ENCODE measurements around the gene STPG4. TPM values are rescaled to one million over a fixed set of nuclear protein-coding genes. Genes with fewer than 3 reads are reported as not detected.
"Not testable (repeated sequence)": the region's sequence is repeated elsewhere in the genome, so short reads cannot be mapped to it uniquely, and the experiment has no call there.

Gene STPG4
- total RNA-seq, 2 donors from 2014 or later, result 0.29 TPM; not detected in 1

DNA sequence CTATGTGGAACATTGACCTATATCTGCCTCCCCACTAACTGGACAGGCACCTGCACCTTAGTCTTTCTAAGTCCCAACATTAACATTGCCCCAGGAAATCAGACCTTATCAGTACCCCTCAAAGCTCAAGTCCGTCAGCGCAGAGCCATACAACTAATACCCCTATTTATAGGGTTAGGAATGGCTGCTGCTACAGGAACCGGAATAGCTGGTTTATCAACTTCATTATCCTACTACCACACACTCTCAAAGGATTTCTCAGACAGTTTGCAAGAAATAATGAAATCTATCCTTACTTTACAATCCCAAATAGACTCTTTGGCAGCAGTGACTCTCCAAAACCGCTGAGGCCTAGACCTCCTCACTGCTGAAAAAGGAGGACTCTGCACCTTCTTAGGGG is 48.9 kb downstream of the STPG4 start:
- ATAC-seq; H3K4me3 Mint-ChIP-seq; H3K9me3 Mint-ChIP-seq; H3K36me3 Mint-ChIP-seq; DNase-seq (ENCODE audit: low spot score); H3K4me1 Mint-ChIP-seq (ENCODE audit: low read depth in 2 of 2); H3K27me3 Mint-ChIP-seq: not testable (repeated sequence)
- peak overlapping the region in 1 of 2 donors; percentile 4 for H3K27ac Mint-ChIP-seq

DNA sequence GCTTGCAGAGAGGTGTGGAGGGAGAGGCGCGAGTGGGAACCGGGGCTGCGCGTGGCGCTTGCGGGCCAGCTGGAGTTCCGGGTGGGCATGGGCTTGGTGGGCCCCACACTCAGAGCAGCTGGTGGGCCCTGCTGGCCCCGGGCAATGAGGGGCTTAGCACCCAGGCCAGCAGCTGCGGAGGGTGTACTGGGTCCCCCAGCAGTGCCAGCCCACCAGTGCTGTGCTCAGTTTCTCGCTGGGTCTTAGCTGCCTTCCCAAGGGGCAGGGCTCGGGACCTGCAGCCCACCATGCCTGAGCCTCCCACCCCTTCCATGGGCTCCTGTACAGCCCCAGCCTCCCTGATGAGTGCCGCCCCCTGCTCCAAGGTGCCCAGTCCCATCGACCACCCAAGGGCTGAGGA is 55.4 kb downstream of the STPG4 start:
- not testable (repeated sequence) for H3K36me3 Mint-ChIP-seq; H3K4me3 Mint-ChIP-seq; H3K27me3 Mint-ChIP-seq; H3K27ac Mint-ChIP-seq; H3K9me3 Mint-ChIP-seq; DNase-seq (ENCODE audit: low spot score); H3K4me1 Mint-ChIP-seq (ENCODE audit: low read depth in 2 of 2); ATAC-seq

DNA sequence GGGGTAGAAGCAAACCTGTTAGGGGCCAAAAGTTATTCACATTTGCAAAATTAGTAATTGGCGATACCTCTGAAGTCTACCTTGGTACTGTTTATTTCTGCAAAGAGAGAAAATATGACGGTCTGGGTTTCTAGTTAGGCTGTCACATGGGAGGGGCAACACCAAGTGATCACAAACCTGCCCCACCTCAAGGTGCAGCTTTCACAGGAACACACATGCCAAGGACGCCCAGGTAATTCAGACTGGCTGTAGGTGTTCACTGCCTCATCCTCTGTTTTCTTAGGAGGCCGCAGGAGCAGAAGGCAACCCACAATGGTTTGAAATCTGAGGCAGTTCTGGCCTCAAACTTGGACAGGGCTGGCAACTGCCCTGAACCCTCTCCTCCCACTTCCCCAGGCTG is 56.2 kb downstream of the STPG4 start:
- no peaks in the 10 kb centered on the region for H3K36me3 Mint-ChIP-seq
- H3K27me3 Mint-ChIP-seq, result no peaks in the 10 kb centered on the region
- ATAC-seq, result peak in 1 of 2 donors; percentile 11
- DNase-seq (ENCODE audit: low spot score), result no peak
- no peak overlapping the region for H3K4me3 Mint-ChIP-seq
- H3K9me3 Mint-ChIP-seq, result no peaks in the 10 kb centered on the region
- no peaks in the 10 kb centered on the region for H3K4me1 Mint-ChIP-seq (ENCODE audit: low read depth in 2 of 2)
- no peak overlapping the region for H3K27ac Mint-ChIP-seq

DNA sequence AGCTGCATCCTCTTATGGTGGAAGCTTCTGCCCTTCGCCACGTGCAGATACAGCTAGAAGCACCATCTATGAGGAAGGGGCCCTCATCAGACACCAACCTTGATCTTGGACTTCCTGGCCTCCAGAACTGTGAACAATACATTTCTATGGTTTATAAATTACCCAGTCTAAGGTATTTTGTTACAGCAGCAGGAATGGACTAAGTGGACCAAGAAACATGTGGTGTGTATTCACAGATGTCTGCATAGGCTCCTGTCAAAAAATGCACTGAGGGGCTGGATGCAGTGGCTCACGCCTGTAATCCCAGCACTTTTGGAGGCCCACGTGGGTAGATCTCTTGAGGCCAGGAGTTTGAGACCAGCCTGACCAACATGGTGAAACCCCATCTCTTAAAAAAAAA is 57.5 kb downstream of the STPG4 start:
- no peak overlapping the region for H3K27ac Mint-ChIP-seq
- H3K4me3 Mint-ChIP-seq, result no peak overlapping the region
- DNase-seq (ENCODE audit: low spot score) (no peak), ATAC-seq (no peak)
- no peaks in the 10 kb centered on the region for H3K9me3 Mint-ChIP-seq
- H3K36me3 Mint-ChIP-seq, result no peaks in the 10 kb centered on the region
- no peaks in the 10 kb centered on the region for H3K27me3 Mint-ChIP-seq
- H3K4me1 Mint-ChIP-seq (ENCODE audit: low read depth in 2 of 2), result no peaks in the 10 kb centered on the region

DNA sequence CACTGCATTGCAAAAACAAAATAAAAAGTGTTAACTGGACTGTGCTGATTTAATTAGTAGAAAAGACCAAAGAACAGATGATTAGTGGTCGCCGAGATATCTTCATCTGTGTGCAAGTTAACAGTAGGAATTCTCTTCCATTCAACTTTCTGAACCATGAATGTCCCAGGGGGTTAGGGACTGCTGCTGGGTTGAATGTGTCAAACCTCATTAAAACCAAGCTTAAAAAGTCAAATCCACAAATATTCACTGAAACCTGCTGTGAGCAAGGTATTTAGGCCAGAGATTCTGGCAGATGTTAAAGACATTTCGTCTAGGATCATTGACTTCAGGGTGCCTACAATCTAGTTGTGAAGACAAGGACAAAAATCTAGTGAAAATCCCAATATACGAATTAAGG is 58.7 kb downstream of the STPG4 start:
- no peaks in the 10 kb centered on the region for H3K4me1 Mint-ChIP-seq (ENCODE audit: low read depth in 2 of 2)
- no peak overlapping the region for H3K27ac Mint-ChIP-seq
- no peaks in the 10 kb centered on the region for H3K9me3 Mint-ChIP-seq
- no peak overlapping the region for H3K4me3 Mint-ChIP-seq
- no peak for DNase-seq (ENCODE audit: low spot score)
- no peak for ATAC-seq
- no peaks in the 10 kb centered on the region for H3K36me3 Mint-ChIP-seq
- no peaks in the 10 kb centered on the region for H3K27me3 Mint-ChIP-seq

DNA sequence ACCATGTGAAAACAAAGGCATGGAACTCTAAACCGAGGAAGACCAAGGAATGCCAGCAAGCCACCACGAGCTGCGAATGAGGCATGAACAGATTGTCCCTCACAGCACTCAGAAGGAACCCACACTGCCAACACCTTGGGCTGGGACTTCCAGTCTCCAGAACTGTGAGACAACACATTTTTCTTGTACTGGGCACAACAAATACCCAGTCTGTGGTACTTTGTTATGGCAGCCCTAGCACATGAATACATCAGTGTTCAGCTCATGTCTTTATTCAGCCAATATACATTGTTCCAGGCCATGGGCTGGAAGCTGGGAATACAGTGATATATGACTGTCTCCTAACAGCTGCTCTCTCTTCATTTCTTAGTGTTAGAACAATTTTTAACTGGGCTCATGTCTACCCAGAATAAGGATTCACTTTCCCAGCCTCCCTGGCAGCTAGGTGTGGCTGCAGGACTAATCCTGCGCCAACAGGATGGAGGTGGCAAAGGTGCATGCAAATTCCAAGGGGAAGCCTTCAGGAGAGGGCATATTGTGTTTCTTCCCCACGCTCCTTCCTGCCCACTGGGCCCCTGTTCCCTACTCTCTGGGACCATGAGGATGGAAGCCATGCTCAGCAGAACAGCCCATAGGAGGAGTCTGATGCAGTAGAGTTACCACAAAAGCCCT is 59.6 kb downstream of the STPG4 start:
- H3K27me3 Mint-ChIP-seq, result peaks cover 0 to 3% of the 10 kb centered on the region in 2 donors
- ATAC-seq (no peak), DNase-seq (ENCODE audit: low spot score) (no peak)
- no peaks in the 10 kb centered on the region for H3K9me3 Mint-ChIP-seq
- H3K36me3 Mint-ChIP-seq, result no peaks in the 10 kb centered on the region
- H3K4me1 Mint-ChIP-seq (ENCODE audit: low read depth in 2 of 2), result no peaks in the 10 kb centered on the region
- no peak overlapping the region for H3K27ac Mint-ChIP-seq
- H3K4me3 Mint-ChIP-seq, result no peak overlapping the region

DNA sequence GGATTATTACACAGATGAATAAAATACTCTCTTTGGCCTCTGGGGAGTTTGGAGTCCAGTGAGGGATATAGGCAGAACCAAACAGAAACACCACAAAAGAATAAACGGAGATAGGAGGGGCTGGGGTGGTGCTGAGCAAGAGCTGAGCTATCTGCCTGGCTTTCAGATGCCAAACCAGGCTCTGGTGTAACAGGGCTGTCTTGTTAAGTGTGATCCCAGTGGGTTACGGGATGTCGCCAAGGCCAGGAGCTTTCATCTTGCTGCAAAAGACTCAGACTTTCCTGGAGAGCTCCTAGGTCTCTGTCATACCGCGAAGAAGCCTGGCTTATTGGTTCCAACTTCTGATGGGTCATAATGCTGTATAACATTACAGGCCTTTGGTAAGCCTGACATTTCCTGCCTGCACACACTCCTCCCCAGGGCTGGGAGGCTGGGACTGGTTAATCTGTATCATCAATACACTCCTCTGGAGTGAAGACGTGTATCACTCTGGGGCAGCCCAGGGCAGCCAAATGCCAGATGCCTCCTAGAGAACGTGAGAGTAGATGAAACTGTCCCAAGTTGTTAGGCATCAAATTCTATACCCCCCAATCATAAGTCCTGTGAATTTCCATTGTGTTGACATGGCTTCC is 60.5 kb downstream of the STPG4 start:
- Mint-ChIP-seq H3K27me3 (peaks cover 0 to 3% of the 10 kb centered on the region in 2 donors), H3K4me3 (no peak overlapping the region)

DNA sequence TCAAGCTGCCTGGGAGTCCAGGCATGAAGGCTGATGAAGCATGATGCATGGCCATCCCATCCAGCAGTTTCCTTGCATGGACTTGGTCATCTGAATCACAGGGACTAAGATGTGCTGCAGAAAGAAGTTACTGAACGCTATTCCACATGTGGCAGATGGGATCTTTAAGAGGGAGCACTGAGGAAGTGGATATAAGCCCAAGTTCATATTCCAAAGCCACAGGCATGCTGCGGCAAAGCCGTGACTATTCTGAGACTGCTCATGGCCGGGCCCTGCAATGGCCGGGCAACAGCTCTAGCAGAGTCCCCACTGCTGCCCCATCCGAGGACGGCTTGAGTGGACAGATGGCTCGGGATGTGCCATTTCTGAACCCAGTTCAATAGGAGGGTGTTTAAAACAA is 61.5 kb downstream of the STPG4 start:
- Mint-ChIP-seq H3K4me1 (ENCODE audit: low read depth in 2 of 2) (no peaks in the 10 kb centered on the region), H3K27ac (no peak overlapping the region), H3K36me3 (no peaks in the 10 kb centered on the region), H3K4me3 (no peak overlapping the region), H3K27me3 (peaks cover 0 to 3% of the 10 kb centered on the region in 2 donors), H3K9me3 (no peaks in the 10 kb centered on the region)
- DNase-seq (ENCODE audit: low spot score) (no peak), ATAC-seq (no peak)

More for the DNA sequence above, 60.5 kb downstream of the STPG4 start:
- Mint-ChIP-seq H3K36me3 (no peaks in the 10 kb centered on the region), H3K4me1 (ENCODE audit: low read depth in 2 of 2) (no peaks in the 10 kb centered on the region), H3K9me3 (no peaks in the 10 kb centered on the region), H3K27ac (no peak overlapping the region)
- DNase-seq (ENCODE audit: low spot score), result no peak
- peak in 1 of 2 donors; percentile 43 for ATAC-seq

DNA sequence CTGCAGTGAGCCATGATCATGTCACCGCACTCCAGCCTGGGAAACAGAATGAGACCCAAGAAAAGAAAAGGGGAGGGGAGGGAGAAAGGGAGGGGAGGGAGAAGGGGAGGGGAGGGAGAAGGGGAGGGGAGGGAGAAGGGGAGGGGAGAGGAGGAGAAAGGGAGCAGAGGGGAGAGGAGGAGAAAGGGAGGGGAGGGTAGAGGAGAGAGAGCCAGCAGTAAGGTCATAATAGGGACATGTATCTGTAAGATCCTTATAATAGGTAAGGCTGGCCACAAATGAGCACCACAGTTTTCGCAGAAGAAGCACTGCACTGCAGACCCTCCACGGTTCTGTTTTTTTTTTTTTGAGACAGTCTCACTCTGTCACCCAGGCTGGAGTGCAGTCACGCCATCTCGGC is 62.6 kb downstream of the STPG4 start:
- H3K9me3 Mint-ChIP-seq, result no peaks in the 10 kb centered on the region
- H3K27me3 Mint-ChIP-seq, result peaks cover 0 to 3% of the 10 kb centered on the region in 2 donors
- H3K36me3 Mint-ChIP-seq, result no peaks in the 10 kb centered on the region
- no peak overlapping the region for H3K4me3 Mint-ChIP-seq
- H3K4me1 Mint-ChIP-seq (ENCODE audit: low read depth in 2 of 2), result no peaks in the 10 kb centered on the region
- H3K27ac Mint-ChIP-seq, result no peak overlapping the region
- ATAC-seq (no peak), DNase-seq (ENCODE audit: low spot score) (no peak)

DNA sequence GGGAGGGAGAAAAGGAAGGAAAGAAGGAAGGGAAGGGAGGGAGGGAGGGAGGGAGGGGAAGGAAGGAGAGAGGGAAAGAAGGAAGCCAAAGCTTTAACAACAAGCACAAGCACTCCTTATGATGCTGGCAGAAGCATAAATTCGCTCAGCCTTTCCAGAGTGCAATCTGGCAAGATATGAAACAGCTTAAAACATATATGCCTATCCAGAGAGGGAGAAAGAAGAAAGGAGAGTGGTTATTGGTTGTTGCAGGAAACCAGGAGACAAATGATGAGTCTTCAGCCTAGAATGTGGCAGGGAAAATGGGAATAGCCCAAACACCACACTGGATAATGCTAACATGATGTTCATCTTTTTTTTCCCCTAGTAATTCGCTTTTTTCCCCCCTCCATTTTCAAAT is 64.0 kb downstream of the STPG4 start:
- no peak for DNase-seq (ENCODE audit: low spot score)
- ATAC-seq, result no peak
- Mint-ChIP-seq H3K36me3 (no peaks in the 10 kb centered on the region), H3K27me3 (peaks cover 0 to 6% of the 10 kb centered on the region in 2 donors), H3K4me1 (ENCODE audit: low read depth in 2 of 2) (peaks cover 0 to 4% of the 10 kb centered on the region in 2 donors), H3K9me3 (no peaks in the 10 kb centered on the region), H3K4me3 (no peak overlapping the region), H3K27ac (no peak overlapping the region)

DNA sequence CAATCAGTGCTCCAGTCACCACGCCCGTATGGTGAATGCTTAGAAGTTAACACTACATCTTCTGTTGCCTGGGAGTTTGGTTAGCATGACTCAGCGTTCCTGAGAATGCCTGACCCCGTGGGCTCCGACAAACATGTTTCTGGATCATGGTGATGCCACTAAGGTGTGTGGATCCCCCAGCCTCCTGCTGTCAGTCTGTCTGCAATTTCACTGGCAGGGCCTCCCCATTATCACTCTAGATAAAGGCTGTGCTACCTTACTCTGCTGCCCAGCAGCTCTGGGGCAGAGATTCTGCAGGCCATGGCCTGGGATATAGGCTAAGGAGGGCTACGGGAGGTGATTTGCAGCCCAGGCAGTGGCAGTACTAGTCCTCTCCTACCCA is 66.0 kb downstream of the STPG4 start:
- no peak overlapping the region for H3K4me3 Mint-ChIP-seq
- no peak overlapping the region for H3K27ac Mint-ChIP-seq

DNA sequence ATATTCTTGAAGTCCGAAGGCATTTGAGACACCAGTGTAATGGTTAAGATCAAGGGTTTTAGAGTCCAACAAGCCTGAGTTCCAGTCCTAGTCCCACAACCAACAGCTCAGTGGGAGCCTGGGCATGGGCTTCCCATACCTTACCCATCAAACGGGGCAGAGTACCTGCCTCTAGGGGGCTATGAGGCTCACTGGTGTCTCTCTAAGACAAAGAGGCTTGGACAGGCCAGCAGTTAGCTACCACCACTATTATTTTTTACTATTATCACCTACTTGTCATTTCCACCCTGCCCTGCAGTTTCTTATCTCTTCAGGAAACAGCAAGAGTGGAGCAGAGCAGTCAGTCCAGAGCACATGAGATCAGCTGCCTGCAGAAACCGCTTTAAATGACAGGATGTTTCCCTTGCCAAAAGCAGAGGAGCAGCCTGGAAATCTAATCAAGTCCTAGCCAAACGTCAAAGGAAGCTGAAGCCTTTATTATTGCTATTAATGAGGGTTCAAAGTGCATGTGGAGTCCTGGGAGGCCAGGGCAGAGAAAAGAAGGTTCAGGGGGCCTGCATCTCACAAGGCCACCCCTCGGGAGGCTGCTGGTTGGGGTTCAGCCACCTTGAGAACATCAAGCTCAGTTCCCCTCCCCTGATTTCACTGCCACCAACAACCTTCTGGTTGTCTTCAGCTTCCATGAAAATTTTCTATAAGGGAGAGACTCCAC is 66.6 kb downstream of the STPG4 start:
- Mint-ChIP-seq H3K36me3 (no peaks in the 10 kb centered on the region), H3K9me3 (no peaks in the 10 kb centered on the region), H3K4me3 (no peak overlapping the region), H3K27me3 (peaks cover 0 to 6% of the 10 kb centered on the region in 2 donors), H3K4me1 (ENCODE audit: low read depth in 2 of 2) (peaks cover 0 to 6% of the 10 kb centered on the region in 2 donors), H3K27ac (no peak overlapping the region)
- ATAC-seq (no peak), DNase-seq (ENCODE audit: low spot score) (no peak)

More for the DNA sequence above, 66.0 kb downstream of the STPG4 start:
- Mint-ChIP-seq H3K9me3 (no peaks in the 10 kb centered on the region), H3K36me3 (no peaks in the 10 kb centered on the region), H3K27me3 (peaks cover 0 to 6% of the 10 kb centered on the region in 2 donors), H3K4me1 (ENCODE audit: low read depth in 2 of 2) (peaks cover 0 to 6% of the 10 kb centered on the region in 2 donors)
- ATAC-seq (no peak), DNase-seq (ENCODE audit: low spot score) (no peak)

DNA sequence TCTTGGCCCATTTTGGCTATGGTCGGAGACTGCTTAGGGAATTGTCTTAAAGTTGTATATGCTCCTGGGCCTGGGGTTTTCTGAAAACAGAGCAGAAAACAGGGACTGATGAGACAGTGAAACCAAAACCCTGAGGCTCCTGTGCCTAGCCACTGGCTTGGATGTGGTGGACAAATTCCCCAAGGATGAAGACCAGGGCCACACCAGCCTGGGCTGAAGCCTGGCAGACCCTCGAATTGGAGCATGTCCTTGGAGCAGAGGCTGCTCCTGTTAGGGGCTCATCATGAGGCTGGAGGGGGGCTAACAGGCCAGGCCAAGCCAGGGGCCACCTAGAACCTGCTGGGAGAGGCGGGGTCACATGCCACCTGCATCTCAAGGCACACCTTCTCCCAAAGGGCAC is 68.1 kb downstream of the STPG4 start:
- Mint-ChIP-seq H3K27me3 (peaks cover 0 to 9% of the 10 kb centered on the region in 2 donors), H3K4me1 (ENCODE audit: low read depth in 2 of 2) (peaks cover 0 to 6% of the 10 kb centered on the region in 2 donors), H3K27ac (no peak overlapping the region), H3K36me3 (no peaks in the 10 kb centered on the region), H3K4me3 (no peak overlapping the region), H3K9me3 (no peaks in the 10 kb centered on the region)
- ATAC-seq (no peak), DNase-seq (ENCODE audit: low spot score) (no peak)

DNA sequence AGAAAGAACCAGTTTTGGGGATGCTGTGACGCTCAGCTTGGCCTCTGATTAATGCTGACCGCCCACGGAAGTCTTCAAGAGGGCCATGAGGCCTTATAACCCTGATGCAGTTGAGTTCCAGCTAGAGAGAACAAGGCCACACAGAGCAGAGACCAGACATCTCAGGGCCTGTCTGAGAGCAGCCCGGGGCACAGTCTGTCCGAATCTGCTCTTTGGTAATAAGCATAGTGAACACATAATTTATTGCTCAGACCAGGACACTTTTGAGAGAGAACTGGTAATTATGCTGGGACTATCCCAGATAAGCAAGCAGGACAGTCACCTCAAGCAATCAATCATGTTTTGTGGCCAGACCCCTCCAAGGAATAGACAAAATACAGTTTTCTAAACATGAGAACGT is 68.5 kb downstream of the STPG4 start:
- Mint-ChIP-seq H3K9me3 (no peaks in the 10 kb centered on the region), H3K4me3 (no peak overlapping the region), H3K27me3 (peaks cover 0 to 9% of the 10 kb centered on the region in 2 donors), H3K27ac (no peak overlapping the region), H3K4me1 (ENCODE audit: low read depth in 2 of 2) (peaks cover 0 to 6% of the 10 kb centered on the region in 2 donors), H3K36me3 (no peaks in the 10 kb centered on the region)
- no peak for DNase-seq (ENCODE audit: low spot score)
- ATAC-seq, result no peak

Data from natural killer cell treated with Interleukin-12 subunit alpha and Interleukin-12 subunit beta and Interleukin-15 and Interleukin-18, amount 100 ng/mL, for 72 hours (primary cell).